RWPE2 (cell line): Measurements from ENCODE around the gene INPP5A.
"Not testable (repeated sequence)": the region's sequence is repeated elsewhere in the genome, so short reads cannot be mapped to it uniquely, and the experiment has no call there.

Experiments
- ATAC-seq: fragments of 200-7000 bp; cut with Tn5 transposase; 3 replicates; pipeline ENCODE4 v1.9.1; 2021; ENCODE audit warnings: low read depth
- DNase-seq: peaks from one replicate; pipeline ENCODE4 v3.0.0-alpha.2; 2020; ENCODE audit warnings: low spot score
- H3K27ac ChIP-seq: fragments of 450-650 bp; 2 replicates; pipeline ENCODE4 v1.5.1; 2017; ENCODE audit warnings: mild to moderate bottlenecking; ENCODE audit not compliant: poor library complexity, severe bottlenecking
- H3K27me3 ChIP-seq: fragments of 250-450 bp; sonication (Bioruptor Pico); 2 replicates; pipeline ENCODE4 v1.5.1; 2021; ENCODE audit warnings: mild to moderate bottlenecking, moderate library complexity; ENCODE audit not compliant: insufficient read depth, poor library complexity, severe bottlenecking
- H3K36me3 ChIP-seq: fragments of 250-450 bp; sonication (Bioruptor Pico); 2 replicates; pipeline ENCODE4 v1.5.1; 2020; ENCODE audit warnings: low read depth, mild to moderate bottlenecking, moderate library complexity
- H3K4me1 ChIP-seq: fragments of 250-450 bp; sonication (Bioruptor Pico); 2 replicates; pipeline ENCODE4 v1.5.1; 2021; ENCODE audit warnings: mild to moderate bottlenecking, moderate library complexity; ENCODE audit not compliant: insufficient read depth, poor library complexity, severe bottlenecking
- H3K4me3 ChIP-seq: fragments of 250-450 bp; sonication (Bioruptor Pico); 2 replicates; pipeline ENCODE4 v1.5.1; 2021; ENCODE audit warnings: mild to moderate bottlenecking, moderate library complexity; ENCODE audit not compliant: severe bottlenecking
- H3K9me3 ChIP-seq: fragments of 250-450 bp; sonication (Bioruptor Pico); 2 replicates; pipeline ENCODE4 v1.5.1; 2021; ENCODE audit warnings: mild to moderate bottlenecking, moderate library complexity; ENCODE audit not compliant: severe bottlenecking
- TF ChIP-seq, protein P1 (sequence below): fragments of 450-650 bp; IDR thresholded peaks from one replicate; pipeline ENCODE4 v1.5.1; 2017; ENCODE audit warnings: mild to moderate bottlenecking, moderate library complexity; ENCODE audit not compliant: poor library complexity, severe bottlenecking

Gene INPP5A

DNA sequence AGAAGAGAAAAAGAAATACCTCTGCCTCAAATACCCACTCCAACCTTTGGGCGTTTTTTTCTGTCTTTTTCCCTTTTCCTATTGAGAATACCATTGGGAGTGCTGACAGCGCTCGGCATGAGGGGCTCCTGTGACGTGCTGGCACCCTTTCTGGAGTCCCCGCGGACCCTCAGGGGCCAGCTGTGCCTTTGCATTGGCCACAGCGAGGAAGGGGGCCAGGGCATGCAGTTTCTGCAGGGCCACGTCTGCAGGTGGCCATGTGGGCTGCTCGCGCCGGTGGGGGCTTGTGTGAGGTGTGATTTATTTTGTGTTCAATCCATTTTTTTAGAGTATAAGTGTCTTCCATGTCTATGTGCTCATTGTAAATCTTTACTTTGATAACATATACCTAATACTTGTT lies 57.4 kb downstream of the INPP5A start:
- ATAC-seq: no peak
- no peaks in the 10 kb centered on the region for H3K9me3 ChIP-seq

DNA sequence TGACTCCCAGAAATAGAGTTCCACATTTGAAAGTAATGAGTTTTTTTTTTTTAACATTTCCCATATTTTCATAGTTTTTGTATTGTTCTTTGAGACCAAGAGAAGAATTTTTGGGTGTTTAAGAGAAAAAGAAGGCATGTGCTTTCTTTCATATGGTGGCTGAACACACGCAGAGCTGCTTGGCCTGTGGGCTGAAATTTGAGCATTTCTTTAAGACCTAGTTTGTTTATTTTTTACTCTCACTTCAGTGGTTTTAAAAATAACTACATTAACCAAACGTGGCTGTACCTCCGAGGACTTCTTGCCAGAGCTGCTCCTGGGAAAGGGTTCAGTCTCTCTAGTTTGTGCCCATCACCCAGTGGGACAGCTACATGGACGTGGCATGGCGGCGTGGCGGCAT lies 58.3 kb downstream of the INPP5A start:
- Histone ChIP-seq H3K4me3 (no peak overlapping the region), H3K9me3 (peaks cover 5% of the 10 kb centered on the region), H3K4me1 (peaks cover 7% of the 10 kb centered on the region), H3K27ac (no peak overlapping the region), H3K27me3 (no peaks in the 10 kb centered on the region), H3K36me3 (no peaks in the 10 kb centered on the region)
- TF ChIP-seq, protein P1, sequence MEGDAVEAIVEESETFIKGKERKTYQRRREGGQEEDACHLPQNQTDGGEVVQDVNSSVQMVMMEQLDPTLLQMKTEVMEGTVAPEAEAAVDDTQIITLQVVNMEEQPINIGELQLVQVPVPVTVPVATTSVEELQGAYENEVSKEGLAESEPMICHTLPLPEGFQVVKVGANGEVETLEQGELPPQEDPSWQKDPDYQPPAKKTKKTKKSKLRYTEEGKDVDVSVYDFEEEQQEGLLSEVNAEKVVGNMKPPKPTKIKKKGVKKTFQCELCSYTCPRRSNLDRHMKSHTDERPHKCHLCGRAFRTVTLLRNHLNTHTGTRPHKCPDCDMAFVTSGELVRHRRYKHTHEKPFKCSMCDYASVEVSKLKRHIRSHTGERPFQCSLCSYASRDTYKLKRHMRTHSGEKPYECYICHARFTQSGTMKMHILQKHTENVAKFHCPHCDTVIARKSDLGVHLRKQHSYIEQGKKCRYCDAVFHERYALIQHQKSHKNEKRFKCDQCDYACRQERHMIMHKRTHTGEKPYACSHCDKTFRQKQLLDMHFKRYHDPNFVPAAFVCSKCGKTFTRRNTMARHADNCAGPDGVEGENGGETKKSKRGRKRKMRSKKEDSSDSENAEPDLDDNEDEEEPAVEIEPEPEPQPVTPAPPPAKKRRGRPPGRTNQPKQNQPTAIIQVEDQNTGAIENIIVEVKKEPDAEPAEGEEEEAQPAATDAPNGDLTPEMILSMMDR: no peak
- DNase-seq (no peak), ATAC-seq (no peak)

More for the DNA sequence above, 57.4 kb downstream of the INPP5A start:
- no peaks in the 10 kb centered on the region for H3K27me3 ChIP-seq
- H3K36me3 ChIP-seq: no peaks in the 10 kb centered on the region
- H3K4me3 ChIP-seq: no peak overlapping the region
- peaks cover 11% of the 10 kb centered on the region for H3K4me1 ChIP-seq
- no peak overlapping the region for H3K27ac ChIP-seq
- TF ChIP-seq, protein P1: no peak
- DNase-seq: no peak

DNA sequence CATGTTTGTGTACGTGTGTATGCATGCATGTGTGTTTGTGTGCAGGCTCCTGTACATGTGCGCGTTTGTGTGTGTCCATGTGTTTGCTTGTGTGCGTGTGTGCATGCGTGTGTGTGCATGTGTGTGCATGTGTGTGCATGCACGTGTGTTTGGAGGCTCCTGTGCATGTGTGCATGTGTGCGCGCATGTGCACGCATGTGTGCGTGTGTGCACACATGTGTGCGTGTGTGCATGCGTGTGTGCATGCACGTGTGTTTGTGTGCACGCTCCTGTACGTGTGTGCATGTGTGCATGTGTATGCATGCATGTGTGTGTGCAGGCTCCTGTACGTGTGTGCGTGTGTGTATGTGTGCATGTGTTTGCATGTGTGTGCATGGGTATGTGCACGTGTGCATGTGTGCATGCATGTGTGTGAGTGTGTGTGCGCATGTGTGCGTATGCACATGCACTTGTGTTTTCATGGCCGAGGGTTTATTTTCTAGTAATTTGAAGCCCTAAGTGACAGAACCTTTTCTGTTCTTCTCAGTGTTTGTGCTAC lies 59.2 kb downstream of the INPP5A start:
- ATAC-seq (no peak), DNase-seq (no peak)
- peaks cover 5% of the 10 kb centered on the region for H3K9me3 ChIP-seq
- no peaks in the 10 kb centered on the region for H3K36me3 ChIP-seq
- H3K4me3 ChIP-seq: no peak overlapping the region
- H3K27ac ChIP-seq: no peak overlapping the region
- TF ChIP-seq, protein P1: no peak
- no peaks in the 10 kb centered on the region for H3K27me3 ChIP-seq
- no peaks in the 10 kb centered on the region for H3K4me1 ChIP-seq

DNA sequence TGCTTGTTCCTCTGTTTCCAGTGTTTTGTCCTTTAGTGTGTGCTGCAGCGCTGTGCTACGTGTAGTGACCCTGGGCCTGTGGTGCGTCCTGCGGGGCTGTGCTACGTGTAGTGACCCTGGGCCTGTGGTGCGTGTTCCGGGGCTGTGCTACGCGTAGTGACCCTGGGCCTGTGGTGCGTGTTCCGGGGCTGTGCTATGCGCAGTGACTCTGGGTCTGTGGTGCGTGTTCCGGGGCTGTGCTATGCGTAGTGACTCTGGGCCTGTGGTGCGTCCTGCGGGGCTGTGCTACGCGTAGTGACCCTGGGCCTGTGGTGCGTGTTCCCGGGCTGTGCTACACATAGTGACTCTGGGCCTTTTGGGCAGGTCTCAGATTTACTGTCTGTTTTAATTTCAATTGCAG lies 60.1 kb downstream of the INPP5A start:
- Histone ChIP-seq H3K4me1 (no peaks in the 10 kb centered on the region), H3K4me3 (no peak overlapping the region), H3K27me3 (no peaks in the 10 kb centered on the region), H3K36me3 (no peaks in the 10 kb centered on the region), H3K9me3 (peaks cover 5% of the 10 kb centered on the region), H3K27ac (no peak overlapping the region)
- ATAC-seq (no peak), DNase-seq (no peak)
- TF ChIP-seq, protein P1: no peak

DNA sequence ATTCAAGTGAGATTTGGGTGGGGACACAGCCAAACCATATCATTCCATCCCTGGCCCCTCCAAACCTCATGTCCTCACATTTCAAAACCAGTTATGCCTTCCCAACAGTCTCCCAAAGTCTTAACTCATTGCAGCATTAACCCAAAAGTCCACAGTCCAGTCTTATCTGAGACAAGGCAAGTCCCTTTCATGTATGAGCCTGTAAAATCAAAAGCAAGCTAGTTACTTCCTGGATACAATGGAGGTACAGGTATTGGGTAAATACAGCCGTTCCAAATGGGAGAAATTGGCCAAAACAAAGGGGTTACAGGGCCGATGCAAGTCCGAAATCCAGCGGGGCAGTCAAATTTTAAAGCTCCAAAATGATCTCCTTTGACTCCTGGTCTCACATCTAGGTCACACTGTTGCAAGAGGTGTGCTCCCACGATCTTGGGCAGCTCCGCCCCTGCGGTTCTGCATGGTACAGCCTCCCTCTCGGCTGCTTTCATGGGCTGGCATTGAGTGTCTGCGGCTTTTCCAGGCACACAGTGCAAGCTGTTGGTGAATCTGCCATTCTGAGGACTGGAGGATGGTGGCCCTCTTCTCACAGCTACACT lies 61.5 kb downstream of the INPP5A start:
- not testable (repeated sequence) for H3K4me3 ChIP-seq, ATAC-seq, H3K27me3 ChIP-seq, DNase-seq, H3K36me3 ChIP-seq, H3K9me3 ChIP-seq, H3K4me1 ChIP-seq, H3K27ac ChIP-seq
